ENCODE results near the gene DNAAF5. TPM values are rescaled to one million over a fixed set of nuclear protein-coding genes. Genes with fewer than 3 reads are reported as not detected.

Gene DNAAF5
- total RNA-seq, 6 experiments from 2014 or later, result 9.5 to 22.8 (median 10.5) TPM

DNA sequence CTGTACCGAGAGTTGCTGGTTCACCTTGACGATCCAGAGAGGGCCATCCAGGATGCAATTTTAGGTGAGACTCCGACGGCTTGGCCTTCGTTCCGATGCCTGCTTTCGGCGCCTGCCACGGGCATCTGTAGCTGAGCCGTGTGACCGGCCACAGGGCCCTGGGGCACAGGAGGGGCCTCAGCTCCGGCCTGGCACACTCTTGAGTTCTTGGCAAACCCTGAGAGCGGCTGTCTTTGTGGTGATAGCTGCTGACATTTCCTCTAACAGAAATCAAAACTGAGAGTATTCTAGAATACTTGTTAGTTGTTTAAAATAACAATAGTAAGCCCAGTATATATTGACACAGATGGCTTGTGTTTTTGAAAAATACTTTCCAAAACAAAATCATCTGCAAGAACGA is 53.6 kb downstream of the DNAAF5 start:
- no peak for TF ChIP-seq POLR2A (IDR thresholded peaks at IDR 0.05)
- TF ChIP-seq, protein P1, sequence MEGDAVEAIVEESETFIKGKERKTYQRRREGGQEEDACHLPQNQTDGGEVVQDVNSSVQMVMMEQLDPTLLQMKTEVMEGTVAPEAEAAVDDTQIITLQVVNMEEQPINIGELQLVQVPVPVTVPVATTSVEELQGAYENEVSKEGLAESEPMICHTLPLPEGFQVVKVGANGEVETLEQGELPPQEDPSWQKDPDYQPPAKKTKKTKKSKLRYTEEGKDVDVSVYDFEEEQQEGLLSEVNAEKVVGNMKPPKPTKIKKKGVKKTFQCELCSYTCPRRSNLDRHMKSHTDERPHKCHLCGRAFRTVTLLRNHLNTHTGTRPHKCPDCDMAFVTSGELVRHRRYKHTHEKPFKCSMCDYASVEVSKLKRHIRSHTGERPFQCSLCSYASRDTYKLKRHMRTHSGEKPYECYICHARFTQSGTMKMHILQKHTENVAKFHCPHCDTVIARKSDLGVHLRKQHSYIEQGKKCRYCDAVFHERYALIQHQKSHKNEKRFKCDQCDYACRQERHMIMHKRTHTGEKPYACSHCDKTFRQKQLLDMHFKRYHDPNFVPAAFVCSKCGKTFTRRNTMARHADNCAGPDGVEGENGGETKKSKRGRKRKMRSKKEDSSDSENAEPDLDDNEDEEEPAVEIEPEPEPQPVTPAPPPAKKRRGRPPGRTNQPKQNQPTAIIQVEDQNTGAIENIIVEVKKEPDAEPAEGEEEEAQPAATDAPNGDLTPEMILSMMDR (IDR thresholded peaks at IDR 0.05), result no peak
- no peak overlapping the region for H3K27ac ChIP-seq
- peaks cover 0 to 11% (median 2%) of the 10 kb centered on the region in 4 donors for H3K36me3 ChIP-seq
- no peak for ATAC-seq
- intact Hi-C loops (cut with DNase I), result loop anchor here in 1 of 2 donors (10.0 kb wide), 1 partner anchor 65 kb away; no protein-coding TSS in a partner anchor
- H3K27me3 ChIP-seq, result no peaks in the 10 kb centered on the region
- H3K9me3 ChIP-seq, result no peaks in the 10 kb centered on the region
- DNase-seq, result no peak
- no peaks in the 10 kb centered on the region for H3K4me1 ChIP-seq
- WGBS (ENCODE audit: insufficient coverage, low coverage, low lambda C conversion rate, missing lambda C conversion rate), result 62% methylated on average over 4 of the region's 14 CpGs
- no peak overlapping the region for H3K4me3 ChIP-seq

DNA sequence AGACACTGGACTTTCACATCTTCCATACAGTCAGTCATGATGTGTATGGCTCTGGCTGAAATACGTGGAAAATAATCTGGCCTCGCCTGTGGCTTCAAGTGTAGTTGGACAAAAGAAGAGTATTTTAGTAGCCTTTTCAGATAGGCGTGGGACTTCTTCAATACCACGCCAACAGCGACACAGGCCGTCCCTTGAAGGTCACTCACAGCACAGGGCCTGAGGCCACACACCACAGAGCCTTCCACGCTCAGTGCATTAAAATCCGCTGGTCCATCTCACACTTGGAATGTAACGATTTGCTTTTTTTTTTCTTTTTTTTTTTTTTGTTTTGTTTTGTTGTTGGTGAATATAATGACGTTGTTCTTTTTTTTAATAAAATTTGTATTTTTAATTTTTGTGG is 54.0 kb downstream of the DNAAF5 start:
- intact Hi-C loops (cut with DNase I), result loop anchor here in 1 of 2 donors (10.0 kb wide), 1 partner anchor 64 kb away; no protein-coding TSS in a partner anchor
- Histone ChIP-seq H3K36me3 (peaks cover 0 to 11% (median 2%) of the 10 kb centered on the region in 4 donors), H3K27ac (no peak overlapping the region), H3K27me3 (no peaks in the 10 kb centered on the region), H3K9me3 (no peaks in the 10 kb centered on the region), H3K4me3 (no peak overlapping the region), H3K4me1 (no peaks in the 10 kb centered on the region)
- ATAC-seq (no peak), DNase-seq (no peak)
- WGBS (ENCODE audit: insufficient coverage, low coverage, low lambda C conversion rate, missing lambda C conversion rate), result 88% methylated on average over 7 of the region's 10 CpGs
- TF ChIP-seq POLR2A (IDR thresholded peaks at IDR 0.05), result no peak
- TF ChIP-seq, protein P1 (IDR thresholded peaks at IDR 0.05), result no peak

DNA sequence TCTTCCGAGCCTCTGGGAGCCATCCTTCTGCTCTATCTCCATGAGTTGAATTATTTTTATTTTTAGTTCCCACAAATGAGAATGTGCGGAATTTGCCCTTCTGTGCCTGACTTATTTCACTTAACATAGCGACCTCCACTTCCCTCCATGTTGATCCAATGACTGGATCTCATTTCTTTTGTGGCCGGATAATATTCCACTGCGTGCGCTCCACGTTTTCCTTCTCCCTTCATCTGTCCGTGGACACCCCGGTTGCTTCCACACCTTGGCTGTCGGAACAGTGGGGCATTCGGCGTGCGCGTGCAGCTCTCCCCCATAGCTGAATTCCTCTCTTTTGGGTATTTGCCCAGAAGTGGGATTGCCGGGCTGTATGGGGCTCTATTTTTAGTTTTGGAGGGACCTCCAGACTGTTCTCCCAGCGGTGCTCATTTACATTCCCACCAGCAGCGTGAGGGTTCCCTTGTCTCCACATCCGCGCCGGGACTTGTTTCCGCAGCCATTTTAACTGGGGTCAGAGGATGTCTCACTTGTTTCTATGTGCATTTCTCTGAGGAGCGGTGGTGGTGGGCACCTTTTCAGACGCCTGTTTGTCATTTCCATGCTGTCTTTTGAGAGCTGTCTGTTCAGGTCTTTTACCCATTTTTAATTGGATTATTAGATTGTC is 54.8 kb downstream of the DNAAF5 start:
- intact Hi-C loops (cut with DNase I), result loop anchor here in 1 of 2 donors (10.0 kb wide), 1 partner anchor 63 kb away; no protein-coding TSS in a partner anchor
- no peaks in the 10 kb centered on the region for H3K9me3 ChIP-seq
- no peak overlapping the region for H3K27ac ChIP-seq
- DNase-seq (no peak), ATAC-seq (no peak)
- H3K4me1 ChIP-seq, result no peaks in the 10 kb centered on the region
- TF ChIP-seq POLR2A (IDR thresholded peaks at IDR 0.05), result no peak
- TF ChIP-seq, protein P1 (IDR thresholded peaks at IDR 0.05), result no peak
- H3K27me3 ChIP-seq, result no peaks in the 10 kb centered on the region
- no peak overlapping the region for H3K4me3 ChIP-seq
- 79% methylated on average over 20 of the region's 23 CpGs for WGBS (ENCODE audit: insufficient coverage, low coverage, low lambda C conversion rate, missing lambda C conversion rate)
- H3K36me3 ChIP-seq, result peaks cover 0 to 11% (median 2%) of the 10 kb centered on the region in 4 donors

DNA sequence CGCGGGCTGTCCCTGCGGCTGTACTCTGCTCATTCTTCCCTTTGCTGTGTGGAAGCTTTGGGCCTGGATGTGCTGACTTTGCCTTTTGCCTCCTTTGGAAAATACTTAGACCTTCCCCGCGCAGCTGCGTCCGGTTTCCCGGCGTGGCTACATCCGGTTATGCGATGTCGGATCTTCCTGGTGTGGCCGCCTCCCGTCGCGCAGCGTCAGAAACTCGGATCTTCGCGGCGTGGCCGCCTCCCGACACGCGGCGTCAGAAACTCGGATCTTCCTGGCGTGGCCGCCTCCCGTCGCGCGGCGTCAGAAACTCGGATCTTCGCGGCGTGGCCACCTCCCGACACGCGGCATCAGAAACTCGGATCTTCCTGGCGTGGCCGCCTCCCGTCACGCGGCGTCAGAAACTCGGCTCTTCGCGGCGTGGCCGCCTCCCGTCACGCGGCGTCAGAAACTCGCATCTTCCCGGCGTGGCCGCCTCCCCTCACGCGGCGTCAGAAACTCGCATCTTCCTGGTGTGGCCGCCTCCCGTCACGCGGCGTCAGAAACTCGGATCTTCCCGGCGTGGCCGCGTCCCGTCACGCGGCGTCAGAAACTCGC is 55.5 kb downstream of the DNAAF5 start:
- 95% methylated on average over 58 of the region's 80 CpGs for WGBS (ENCODE audit: insufficient coverage, low coverage, low lambda C conversion rate, missing lambda C conversion rate)
- no peak overlapping the region for H3K27ac ChIP-seq

More for the DNA sequence above, 55.5 kb downstream of the DNAAF5 start:
- no peaks in the 10 kb centered on the region for H3K4me1 ChIP-seq
- no peaks in the 10 kb centered on the region for H3K9me3 ChIP-seq
- TF ChIP-seq, protein P1 (IDR thresholded peaks at IDR 0.05), result no peak
- no peak for TF ChIP-seq POLR2A (IDR thresholded peaks at IDR 0.05)
- no peak for ATAC-seq
- H3K36me3 ChIP-seq, result peaks cover 0 to 11% (median 2%) of the 10 kb centered on the region in 4 donors
- H3K4me3 ChIP-seq, result no peak overlapping the region
- intact Hi-C loops (cut with DNase I), result loop anchor here in 1 of 2 donors (10.0 kb wide), 1 partner anchor 63 kb away; no protein-coding TSS in a partner anchor
- no peaks in the 10 kb centered on the region for H3K27me3 ChIP-seq
- DNase-seq, result no peak
